SK-N-SH treated with all-trans-retinoic acid at 6 μM for 48 hours (cell line): ENCODE results near the gene SKI.

Experiments
- ATAC-seq: fragments of 200-7000 bp; cut with Tn5 transposase; 3 replicates; pipeline ENCODE4 v1.9.1; 2020; ENCODE audit warnings: mild to moderate bottlenecking, moderate library complexity
- ARNTL ChIP-seq: fragments of 450-650 bp; formaldehyde crosslinking; IDR thresholded peaks from 2 replicates; pipeline ENCODE4 v1.5.0; 2020; ENCODE audit warnings: low read depth, mild to moderate bottlenecking, moderate library complexity, borderline replicate concordance
- CREB5 ChIP-seq: fragments of 250-450 bp; sonication (Bioruptor Pico); IDR thresholded peaks from 2 replicates; pipeline ENCODE4 v1.5.1; 2020; ENCODE audit warnings: low read depth, mild to moderate bottlenecking, moderate library complexity
- CSDC2 ChIP-seq: fragments of 250-450 bp; sonication (Bioruptor Pico); IDR thresholded peaks from 2 replicates; pipeline ENCODE4 v1.5.0; 2020; ENCODE audit warnings: mild to moderate bottlenecking, moderate library complexity
- ESRRG ChIP-seq: fragments of 250-450 bp; sonication (Bioruptor Pico); IDR thresholded peaks from 2 replicates; pipeline ENCODE4 v1.6.1; 2021; ENCODE audit warnings: mild to moderate bottlenecking
- GLIS3 ChIP-seq: fragments of 250-450 bp; sonication (Bioruptor Pico); IDR thresholded peaks from 2 replicates; pipeline ENCODE4 v1.5.0; 2020; ENCODE audit warnings: mild to moderate bottlenecking, moderate library complexity
- ISL1 ChIP-seq: fragments of 250-450 bp; sonication (Bioruptor Pico); IDR thresholded peaks from 2 replicates; pipeline ENCODE4 v2.1.2; 2022; ENCODE audit warnings: mild to moderate bottlenecking, moderate library complexity
- OSR1 ChIP-seq: fragments of 250-450 bp; sonication (Bioruptor Pico); IDR thresholded peaks from 2 replicates; pipeline ENCODE4 v1.8.0; 2022; ENCODE audit warnings: moderate library complexity, mild to moderate bottlenecking, inconsistent platforms
- PATZ1 ChIP-seq: fragments of 250-450 bp; sonication (Bioruptor Pico); IDR thresholded peaks from 2 replicates; pipeline ENCODE4 v1.8.0; 2020; ENCODE audit warnings: mild to moderate bottlenecking, moderate library complexity, borderline replicate concordance
- PPARA ChIP-seq: fragments of 250-450 bp; sonication (Bioruptor Pico); IDR thresholded peaks from 2 replicates; pipeline ENCODE4 v1.5.0; 2020; ENCODE audit warnings: mild to moderate bottlenecking, borderline replicate concordance
- RARB ChIP-seq: fragments of 250-450 bp; sonication (Bioruptor Pico); IDR thresholded peaks from 2 replicates; pipeline ENCODE4 v1.8.0; 2021; ENCODE audit warnings: mild to moderate bottlenecking, moderate library complexity
- SNAI2 ChIP-seq: fragments of 250-450 bp; sonication (Bioruptor Pico); IDR thresholded peaks from 2 replicates; pipeline ENCODE4 v1.5.0; 2020; ENCODE audit warnings: mild to moderate bottlenecking, moderate library complexity
- TOX ChIP-seq: fragments of 250-450 bp; sonication (Bioruptor Pico); IDR thresholded peaks from 2 replicates; pipeline ENCODE4 v1.8.0; 2021; ENCODE audit warnings: mild to moderate bottlenecking, moderate library complexity, borderline replicate concordance
- ZC3H10 ChIP-seq: fragments of 250-450 bp; sonication (Bioruptor Pico); IDR thresholded peaks from 2 replicates; pipeline ENCODE4 v1.5.1; 2021; ENCODE audit warnings: mild to moderate bottlenecking, moderate library complexity
- ZFP3 ChIP-seq: fragments of 250-450 bp; sonication (Bioruptor Pico); IDR thresholded peaks from 2 replicates; pipeline ENCODE4 v1.5.0; 2020; ENCODE audit warnings: mild to moderate bottlenecking, moderate library complexity
- ZFP30 ChIP-seq: fragments of 450-650 bp; formaldehyde crosslinking; IDR thresholded peaks from 2 replicates; pipeline ENCODE4 v1.5.0; 2022; ENCODE audit warnings: mild to moderate bottlenecking, moderate library complexity
- ZNF565 ChIP-seq: fragments of 450-650 bp; formaldehyde crosslinking; conservative IDR thresholded peaks from 2 replicates; pipeline ENCODE4 v1.5.0; 2020; ENCODE audit warnings: low read depth, mild to moderate bottlenecking, moderate library complexity
- ZNF70 ChIP-seq: fragments of 450-650 bp; formaldehyde crosslinking; IDR thresholded peaks from 2 replicates; pipeline ENCODE4 v1.5.0; 2020; ENCODE audit warnings: mild to moderate bottlenecking, moderate library complexity
- ZNF8 ChIP-seq: fragments of 450-650 bp; formaldehyde crosslinking; IDR thresholded peaks from 2 replicates; pipeline ENCODE4 v1.5.0; 2020; ENCODE audit warnings: mild to moderate bottlenecking, moderate library complexity
- TF ChIP-seq, protein P1 (sequence below): fragments of 250-450 bp; sonication (Bioruptor Pico); IDR thresholded peaks from 2 replicates; pipeline ENCODE4 v1.5.1; 2021; ENCODE audit warnings: mild to moderate bottlenecking, moderate library complexity
- TF ChIP-seq, protein P2 (sequence below): fragments of 250-450 bp; sonication (Bioruptor Pico); IDR thresholded peaks from 2 replicates; pipeline ENCODE4 v1.8.0; 2021; ENCODE audit warnings: low read depth, mild to moderate bottlenecking, moderate library complexity, borderline replicate concordance
- TF ChIP-seq, protein P3 (sequence below): fragments of 250-450 bp; sonication (Bioruptor Pico); IDR thresholded peaks from 2 replicates; pipeline ENCODE4 v1.5.0; 2020; ENCODE audit warnings: mild to moderate bottlenecking, moderate library complexity

SKI gene

DNA sequence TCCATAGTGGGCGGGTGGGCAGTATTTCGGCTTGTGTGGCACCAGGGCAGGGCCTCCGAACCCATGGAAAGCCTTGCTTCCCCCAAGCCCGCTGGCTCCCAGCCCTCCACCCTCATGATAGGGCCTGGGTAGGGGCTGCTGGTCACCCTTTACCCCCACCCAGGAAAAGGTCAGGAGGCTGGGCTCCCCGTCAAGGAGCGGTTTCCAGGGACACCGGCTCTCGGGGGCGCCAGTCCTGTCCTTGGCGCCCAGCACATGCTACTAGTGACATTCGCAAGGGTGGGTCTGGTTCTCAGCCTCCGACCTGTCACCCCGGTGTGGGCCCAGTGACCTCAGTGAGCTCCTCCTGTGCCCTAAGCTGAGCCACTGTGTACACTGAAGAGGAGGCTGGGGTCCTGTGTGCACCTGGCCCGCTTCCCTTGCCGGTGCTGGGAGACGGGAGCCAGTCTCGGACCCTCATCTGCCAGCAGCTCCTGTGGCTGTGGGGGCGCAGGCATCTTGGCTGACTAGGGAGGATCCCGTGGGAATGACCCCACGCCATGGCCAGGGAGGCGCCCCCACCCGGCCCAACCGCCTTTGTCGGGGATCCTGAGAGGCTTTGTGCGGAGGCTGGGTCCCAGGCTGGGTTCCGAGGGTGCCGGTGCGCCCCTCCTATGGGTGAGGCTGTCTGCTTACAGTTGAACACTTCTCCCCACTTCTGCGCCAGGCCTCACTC is 54.6 kb downstream of the SKI start:
- TF ChIP-seq, protein P1, sequence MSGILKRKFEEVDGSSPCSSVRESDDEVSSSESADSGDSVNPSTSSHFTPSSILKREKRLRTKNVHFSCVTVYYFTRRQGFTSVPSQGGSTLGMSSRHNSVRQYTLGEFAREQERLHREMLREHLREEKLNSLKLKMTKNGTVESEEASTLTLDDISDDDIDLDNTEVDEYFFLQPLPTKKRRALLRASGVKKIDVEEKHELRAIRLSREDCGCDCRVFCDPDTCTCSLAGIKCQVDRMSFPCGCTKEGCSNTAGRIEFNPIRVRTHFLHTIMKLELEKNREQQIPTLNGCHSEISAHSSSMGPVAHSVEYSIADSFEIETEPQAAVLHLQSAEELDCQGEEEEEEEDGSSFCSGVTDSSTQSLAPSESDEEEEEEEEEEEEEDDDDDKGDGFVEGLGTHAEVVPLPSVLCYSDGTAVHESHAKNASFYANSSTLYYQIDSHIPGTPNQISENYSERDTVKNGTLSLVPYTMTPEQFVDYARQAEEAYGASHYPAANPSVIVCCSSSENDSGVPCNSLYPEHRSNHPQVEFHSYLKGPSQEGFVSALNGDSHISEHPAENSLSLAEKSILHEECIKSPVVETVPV (CRISPR knock-in tag): no peak
- TF ChIP-seq TOX (CRISPR knock-in tag) (no peak), ZNF8 (CRISPR knock-in tag) (no peak), PPARA (CRISPR knock-in tag) (no peak), ZFP3 (no peak), RARB (no peak), OSR1 (CRISPR knock-in tag) (no peak), ISL1 (CRISPR knock-in tag) (no peak), ZFP30 (CRISPR knock-in tag) (no peak), ZNF70 (CRISPR knock-in tag) (no peak)
- TF ChIP-seq, protein P2, sequence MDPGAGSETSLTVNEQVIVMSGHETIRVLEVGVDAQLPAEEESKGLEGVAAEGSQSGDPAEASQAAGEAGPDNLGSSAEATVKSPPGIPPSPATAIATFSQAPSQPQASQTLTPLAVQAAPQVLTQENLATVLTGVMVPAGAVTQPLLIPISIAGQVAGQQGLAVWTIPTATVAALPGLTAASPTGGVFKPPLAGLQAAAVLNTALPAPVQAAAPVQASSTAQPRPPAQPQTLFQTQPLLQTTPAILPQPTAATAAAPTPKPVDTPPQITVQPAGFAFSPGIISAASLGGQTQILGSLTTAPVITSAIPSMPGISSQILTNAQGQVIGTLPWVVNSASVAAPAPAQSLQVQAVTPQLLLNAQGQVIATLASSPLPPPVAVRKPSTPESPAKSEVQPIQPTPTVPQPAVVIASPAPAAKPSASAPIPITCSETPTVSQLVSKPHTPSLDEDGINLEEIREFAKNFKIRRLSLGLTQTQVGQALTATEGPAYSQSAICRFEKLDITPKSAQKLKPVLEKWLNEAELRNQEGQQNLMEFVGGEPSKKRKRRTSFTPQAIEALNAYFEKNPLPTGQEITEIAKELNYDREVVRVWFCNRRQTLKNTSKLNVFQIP (CRISPR knock-in tag): no peak

DNA sequence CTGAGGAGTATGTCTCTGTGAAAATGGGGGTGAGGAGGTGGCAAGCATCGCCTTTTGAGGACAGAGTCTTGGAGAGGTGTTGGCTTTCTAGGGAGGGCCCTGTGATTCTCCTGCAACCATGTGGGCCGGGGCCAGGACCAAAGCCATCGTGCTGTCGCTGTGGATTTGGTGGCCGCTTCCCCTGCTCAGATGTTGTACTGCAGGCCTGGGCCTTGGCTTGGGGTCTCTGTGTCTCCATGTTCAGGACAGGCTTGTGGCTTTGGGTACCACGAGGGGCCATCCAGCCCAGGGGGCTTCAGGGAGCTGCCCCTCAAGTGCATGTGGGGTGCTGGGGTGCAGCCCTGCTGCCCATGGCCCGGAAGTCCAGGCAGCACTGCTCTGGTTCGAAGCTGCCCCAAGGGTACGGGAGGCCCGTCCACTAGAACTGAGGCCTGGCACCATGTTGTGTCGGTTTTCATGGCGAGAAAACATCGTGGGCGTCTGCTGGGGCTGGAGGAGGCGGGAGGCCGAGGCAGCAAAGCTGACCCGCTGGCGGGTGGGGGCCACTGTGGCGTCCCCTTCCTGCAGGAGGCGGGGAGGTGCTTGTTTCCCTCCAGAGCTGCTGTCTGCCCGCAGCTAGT is 55.4 kb downstream of the SKI start:
- TF ChIP-seq ZNF8 (CRISPR knock-in tag): no peak
- TF ChIP-seq SNAI2: no peak
- no peak for TF ChIP-seq ZFP30 (CRISPR knock-in tag)
- TF ChIP-seq CSDC2 (CRISPR knock-in tag): no peak
- no peak for TF ChIP-seq OSR1 (CRISPR knock-in tag)
- no peak for TF ChIP-seq ISL1 (CRISPR knock-in tag)
- TF ChIP-seq ZC3H10 (CRISPR knock-in tag): no peak
- no peak for TF ChIP-seq ESRRG
- no peak for TF ChIP-seq TOX (CRISPR knock-in tag)
- TF ChIP-seq GLIS3 (CRISPR knock-in tag): no peak
- no peak for TF ChIP-seq PPARA (CRISPR knock-in tag)
- TF ChIP-seq, all 23 proteins: peak for 0
- ATAC-seq: no peak

More for the DNA sequence above, 54.6 kb downstream of the SKI start:
- ATAC-seq: no peak

DNA sequence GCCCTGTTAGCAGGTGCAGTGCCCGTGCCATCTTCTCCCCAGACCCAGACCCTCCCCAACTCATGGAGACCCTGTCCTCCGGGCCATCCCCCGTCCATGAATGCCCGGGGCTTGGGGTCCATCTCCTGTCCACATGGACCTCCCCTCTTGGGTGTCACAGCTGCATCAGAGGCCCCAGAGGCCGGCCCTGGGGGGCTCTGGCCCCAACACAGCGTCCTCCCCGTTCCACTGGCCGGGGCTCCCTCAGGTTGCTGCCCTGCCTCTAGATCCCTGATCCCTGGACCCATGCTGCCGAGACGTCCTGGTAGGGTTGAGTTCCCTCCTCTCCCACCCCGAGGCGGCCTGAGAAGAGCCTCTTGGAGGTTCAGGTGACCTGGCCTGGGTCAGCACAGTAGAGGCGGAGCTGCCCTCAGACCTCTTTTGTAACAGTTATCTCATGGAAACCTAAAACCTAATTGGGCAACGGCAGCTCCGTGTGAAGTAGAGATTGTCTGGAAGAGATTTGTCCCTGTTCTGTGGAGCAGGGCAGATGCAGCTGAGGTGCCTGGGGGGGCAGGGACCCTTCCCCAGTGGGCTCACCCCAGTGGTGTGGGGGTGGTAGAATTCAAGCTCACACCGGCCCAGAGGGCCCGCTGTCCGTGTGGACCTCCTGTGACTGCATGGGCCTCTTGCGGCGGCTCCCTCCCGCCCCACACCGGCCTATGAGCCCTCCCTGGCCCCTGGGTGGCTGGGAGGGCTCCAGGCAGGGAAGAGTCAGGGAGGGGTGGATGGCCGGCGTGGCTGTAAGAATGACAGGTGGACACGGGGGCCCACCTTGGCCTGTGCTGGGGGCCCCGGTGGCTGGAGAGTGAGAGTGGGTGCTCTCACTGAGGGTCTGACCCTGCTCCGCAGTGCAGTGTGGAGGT is 56.1 kb downstream of the SKI start:
- no peak; the same call in 2 of the 3 replicates for ATAC-seq
- no peak for TF ChIP-seq ZNF8 (CRISPR knock-in tag)
- no peak for TF ChIP-seq PPARA (CRISPR knock-in tag)
- TF ChIP-seq ZFP3: no peak
- TF ChIP-seq, protein P3, sequence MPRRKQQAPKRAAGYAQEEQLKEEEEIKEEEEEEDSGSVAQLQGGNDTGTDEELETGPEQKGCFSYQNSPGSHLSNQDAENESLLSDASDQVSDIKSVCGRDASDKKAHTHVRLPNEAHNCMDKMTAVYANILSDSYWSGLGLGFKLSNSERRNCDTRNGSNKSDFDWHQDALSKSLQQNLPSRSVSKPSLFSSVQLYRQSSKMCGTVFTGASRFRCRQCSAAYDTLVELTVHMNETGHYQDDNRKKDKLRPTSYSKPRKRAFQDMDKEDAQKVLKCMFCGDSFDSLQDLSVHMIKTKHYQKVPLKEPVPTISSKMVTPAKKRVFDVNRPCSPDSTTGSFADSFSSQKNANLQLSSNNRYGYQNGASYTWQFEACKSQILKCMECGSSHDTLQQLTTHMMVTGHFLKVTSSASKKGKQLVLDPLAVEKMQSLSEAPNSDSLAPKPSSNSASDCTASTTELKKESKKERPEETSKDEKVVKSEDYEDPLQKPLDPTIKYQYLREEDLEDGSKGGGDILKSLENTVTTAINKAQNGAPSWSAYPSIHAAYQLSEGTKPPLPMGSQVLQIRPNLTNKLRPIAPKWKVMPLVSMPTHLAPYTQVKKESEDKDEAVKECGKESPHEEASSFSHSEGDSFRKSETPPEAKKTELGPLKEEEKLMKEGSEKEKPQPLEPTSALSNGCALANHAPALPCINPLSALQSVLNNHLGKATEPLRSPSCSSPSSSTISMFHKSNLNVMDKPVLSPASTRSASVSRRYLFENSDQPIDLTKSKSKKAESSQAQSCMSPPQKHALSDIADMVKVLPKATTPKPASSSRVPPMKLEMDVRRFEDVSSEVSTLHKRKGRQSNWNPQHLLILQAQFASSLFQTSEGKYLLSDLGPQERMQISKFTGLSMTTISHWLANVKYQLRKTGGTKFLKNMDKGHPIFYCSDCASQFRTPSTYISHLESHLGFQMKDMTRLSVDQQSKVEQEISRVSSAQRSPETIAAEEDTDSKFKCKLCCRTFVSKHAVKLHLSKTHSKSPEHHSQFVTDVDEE: no peak
- TF ChIP-seq ESRRG: no peak
- TF ChIP-seq CREB5 (CRISPR knock-in tag): no peak
- no peak for TF ChIP-seq TOX (CRISPR knock-in tag)
- no peak for TF ChIP-seq ISL1 (CRISPR knock-in tag)

- ATAC-seq: no peak
- no peak for TF ChIP-seq PATZ1 (CRISPR knock-in tag)
- TF ChIP-seq ZC3H10 (CRISPR knock-in tag): no peak
- TF ChIP-seq ARNTL: no peak
- no peak for TF ChIP-seq ISL1 (CRISPR knock-in tag)
- no peak for TF ChIP-seq ZNF565 (CRISPR knock-in tag)
- TF ChIP-seq CSDC2 (CRISPR knock-in tag): no peak
- TF ChIP-seq, protein P1 (CRISPR knock-in tag): no peak
- no peak for TF ChIP-seq ZFP30 (CRISPR knock-in tag)
- no peak for TF ChIP-seq ZFP3
- TF ChIP-seq TOX (CRISPR knock-in tag): no peak
Observed at GRCh38 chr1:2284932-2285331, 56.8 kb downstream of the SKI start.
